NCI-H526 (cell line): ENCODE data around the gene PXK.
A peak's percentile ranks its signal among the peaks of the same experiment; 100 is the strongest.
"Not testable (repeated sequence)": the region's sequence is repeated elsewhere in the genome, so short reads cannot be mapped to it uniquely, and the experiment has no call there.

Experiments
- DNase-seq, 2 experiments: peaks; one replicate each; lab custom pipeline; 2025; lab: John Stamatoyannopoulos, UW

PXK gene

GRCh38 chr3:58332575-58333188 is at the start of gene PXK:
Gene PXK, plus strand, starts transcription at chr3:58332892. Its CDS starts 97 bp downstream, at chr3:58332989.
- peak in 1 of 2 experiments; percentile 80 for DNase-seq

- no peak for DNase-seq
Measured at GRCh38 chr3:58285334-58285733, 47.4 kb upstream of the PXK start.

- DNase-seq = no peak
Measured at GRCh38 chr3:58287354-58287753, 45.3 kb upstream of the PXK start.

GRCh38 chr3:58288011-58288728 is 44.5 kb upstream of the PXK start:
- no peak for DNase-seq

DNA sequence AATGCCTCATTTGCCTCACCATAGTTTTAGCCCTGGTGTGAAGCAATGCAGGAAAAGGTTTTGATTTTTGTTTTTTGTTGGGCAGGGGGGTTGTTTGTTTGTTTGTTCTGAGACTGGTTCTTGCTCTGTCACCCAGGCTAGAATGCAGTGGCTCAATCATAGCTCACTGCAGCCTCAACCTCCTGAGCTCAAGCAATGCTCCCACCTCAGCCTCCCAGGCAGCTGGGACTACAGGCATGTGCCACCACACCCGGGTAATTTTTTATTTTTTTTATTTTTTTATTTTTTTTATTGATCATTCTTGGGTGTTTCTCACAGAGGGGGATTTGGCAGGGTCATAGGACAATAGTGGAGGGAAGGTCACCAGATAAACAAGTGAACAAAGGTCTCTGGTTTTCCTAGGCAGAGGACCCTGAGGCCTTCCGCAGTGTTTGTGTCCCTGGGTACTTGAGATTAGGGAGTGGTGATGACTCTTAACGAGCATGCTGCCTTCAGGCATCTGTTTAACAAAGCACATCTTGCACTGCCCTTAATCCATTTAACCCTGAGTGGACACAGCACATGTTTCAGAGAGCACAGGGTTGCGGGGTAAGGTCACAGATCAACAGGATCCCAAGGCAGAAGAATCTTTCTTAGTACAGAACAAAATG is 43.6 kb upstream of the PXK start:
- not testable (repeated sequence) for DNase-seq

DNA sequence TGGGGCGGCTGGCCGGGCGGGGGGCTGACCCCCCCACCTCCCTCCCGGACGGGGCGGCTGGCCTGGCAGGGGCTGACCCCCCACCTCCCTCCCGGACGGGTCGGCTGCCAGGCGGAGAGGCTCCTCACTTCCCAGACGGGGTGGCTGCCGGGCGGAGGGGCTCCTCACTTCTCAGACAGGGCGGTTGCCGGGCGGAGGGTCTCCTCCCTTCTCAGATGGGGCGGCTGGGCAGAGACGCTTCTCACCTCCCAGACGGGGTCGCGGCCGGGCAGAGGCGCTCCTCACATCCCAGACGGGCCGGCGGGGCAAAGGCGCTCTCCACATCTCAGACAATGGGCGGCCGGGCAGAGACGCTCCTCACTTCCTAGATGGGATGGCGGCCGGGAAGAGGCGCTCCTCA is 42.2 kb upstream of the PXK start:
- DNase-seq = not testable (repeated sequence)

- no peak for DNase-seq
Measured at GRCh38 chr3:58291671-58292338, 40.9 kb upstream of the PXK start.

DNA sequence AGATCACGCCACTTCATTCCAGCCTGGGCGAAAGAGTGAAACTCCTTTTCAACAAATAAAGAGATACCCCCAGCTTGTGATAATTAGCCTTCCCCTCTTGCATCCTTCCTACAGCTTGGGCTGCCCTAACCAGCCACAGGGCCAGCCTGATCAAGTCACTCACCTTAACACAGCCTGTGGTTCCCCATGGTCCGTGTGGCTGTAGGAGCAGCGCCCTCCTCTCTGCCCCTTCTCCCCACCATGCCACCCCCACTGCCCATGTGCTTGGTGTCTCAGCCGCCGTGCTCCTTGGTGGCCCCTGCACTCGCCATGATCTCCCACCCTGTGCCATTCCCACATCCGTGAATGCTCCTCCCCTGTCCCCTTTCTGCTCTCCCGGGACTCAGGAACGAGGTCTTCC is 39.8 kb upstream of the PXK start:
- no peak for DNase-seq

DNA sequence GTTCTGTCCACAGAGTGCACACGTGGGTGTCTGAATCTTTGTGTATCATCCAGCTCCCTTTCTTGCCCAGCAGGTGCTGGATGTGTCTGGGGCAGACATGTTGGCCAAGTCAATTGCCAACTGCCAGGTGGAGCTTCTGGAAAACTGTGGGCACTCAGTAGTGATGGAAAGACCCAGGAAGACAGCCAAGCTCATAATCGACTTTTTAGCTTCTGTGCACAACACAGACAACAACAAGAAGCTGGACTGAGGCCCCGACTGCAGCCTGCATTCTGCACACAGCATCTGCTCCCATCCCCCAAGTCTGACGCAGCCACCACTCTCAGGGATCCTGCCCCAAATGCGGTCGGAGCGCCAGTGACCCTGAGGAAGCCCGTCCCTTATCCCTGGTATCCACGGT is 39.2 kb upstream of the PXK start:
- no peak for DNase-seq

GRCh38 chr3:58296269-58296668 is 36.4 kb upstream of the PXK start:
- DNase-seq = no peak

DNA sequence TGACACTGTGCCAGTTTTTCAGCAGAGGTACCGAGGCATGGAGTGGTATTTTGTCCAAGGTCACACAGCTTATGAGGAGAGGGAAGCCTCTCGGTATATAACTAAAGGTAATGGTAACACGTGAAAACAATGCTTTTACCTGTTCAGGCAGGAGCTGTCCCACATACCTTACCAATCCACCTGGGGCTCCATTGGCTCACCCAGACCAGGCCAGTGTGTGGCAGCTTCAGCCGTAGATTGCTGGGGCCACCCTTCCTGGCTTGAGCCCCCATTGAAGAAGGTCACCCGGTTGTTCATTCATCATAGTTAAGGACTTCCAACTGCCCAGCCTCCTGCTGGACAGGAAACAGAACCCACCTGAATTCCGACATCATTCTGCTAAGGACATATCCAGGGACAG is 35.8 kb upstream of the PXK start:
- no peak for DNase-seq

- DNase-seq = no peak
Measured at GRCh38 chr3:58298190-58298589, 34.5 kb upstream of the PXK start.

- no peak for DNase-seq
Measured at GRCh38 chr3:58299075-58299474, 33.6 kb upstream of the PXK start.

DNA sequence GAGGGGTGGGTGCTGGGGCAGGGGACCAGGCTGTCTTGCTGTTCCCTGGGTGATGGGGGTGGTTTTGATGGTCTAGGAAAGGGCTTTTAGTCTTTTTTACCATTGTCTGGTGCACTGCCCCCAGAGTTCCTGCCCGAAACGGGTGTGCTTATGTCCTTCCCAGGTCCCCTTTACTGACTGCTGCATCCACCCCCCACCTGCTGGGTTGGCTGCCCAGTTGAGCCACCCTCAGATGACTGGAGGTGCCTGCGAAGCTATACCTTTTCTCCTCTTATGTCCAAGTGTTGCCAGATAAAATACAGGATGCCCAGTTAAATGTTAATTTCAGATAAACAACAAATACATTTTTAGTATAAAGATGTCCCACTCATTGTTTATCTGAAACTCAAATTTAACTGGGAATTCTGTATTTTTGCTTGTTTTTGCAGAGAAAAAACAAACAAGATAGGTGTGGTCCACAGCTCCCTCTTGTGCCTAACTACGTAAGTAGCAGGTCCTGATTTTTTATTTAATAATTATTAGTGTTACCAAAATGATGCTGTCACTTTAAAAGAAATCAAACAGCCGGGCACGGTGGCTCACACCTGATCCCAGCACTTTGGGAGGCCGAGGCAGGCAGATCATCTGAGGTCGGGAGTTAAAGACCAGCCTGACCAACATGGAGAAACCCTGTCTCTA is 32.7 kb upstream of the PXK start:
- DNase-seq = no peak

- peak; percentile 79 to 95 for DNase-seq
Measured at GRCh38 chr3:58305882-58306711, 26.6 kb upstream of the PXK start, which contains the start of the genes HTD2 and RPP14. Gene HTD2, plus strand, starts transcription at chr3:58306520. Its CDS starts 11,094 bp downstream, at chr3:58317614. Gene RPP14, plus strand, starts transcription at chr3:58306245. Its CDS starts 4,085 bp downstream, at chr3:58310330.

GRCh38 chr3:58307639-58308215 is 25.0 kb upstream of the PXK start:
- DNase-seq = peak in 1 of 2 experiments; percentile 42

- no peak for DNase-seq
Measured at GRCh38 chr3:58308728-58309127, 24.0 kb upstream of the PXK start.

DNA sequence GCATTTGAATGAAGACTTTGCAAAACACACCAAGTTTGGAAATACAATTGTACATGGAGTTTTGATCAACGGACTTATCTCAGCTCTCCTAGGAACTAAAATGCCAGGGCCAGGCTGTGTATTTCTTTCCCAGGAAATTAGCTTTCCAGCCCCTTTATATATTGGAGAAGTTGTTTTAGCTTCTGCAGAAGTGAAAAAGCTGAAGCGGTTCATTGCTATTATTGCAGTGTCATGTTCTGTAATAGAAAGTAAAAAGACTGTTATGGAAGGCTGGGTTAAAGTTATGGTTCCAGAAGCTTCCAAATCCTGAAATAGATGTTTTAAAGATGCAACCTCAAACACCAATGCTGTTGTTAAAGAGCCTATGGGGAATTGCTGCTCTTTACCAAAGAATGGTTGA is 14.9 kb upstream of the PXK start:
- DNase-seq = no peak

GRCh38 chr3:58321791-58322190 is 10.9 kb upstream of the PXK start:
- DNase-seq = no peak

DNA sequence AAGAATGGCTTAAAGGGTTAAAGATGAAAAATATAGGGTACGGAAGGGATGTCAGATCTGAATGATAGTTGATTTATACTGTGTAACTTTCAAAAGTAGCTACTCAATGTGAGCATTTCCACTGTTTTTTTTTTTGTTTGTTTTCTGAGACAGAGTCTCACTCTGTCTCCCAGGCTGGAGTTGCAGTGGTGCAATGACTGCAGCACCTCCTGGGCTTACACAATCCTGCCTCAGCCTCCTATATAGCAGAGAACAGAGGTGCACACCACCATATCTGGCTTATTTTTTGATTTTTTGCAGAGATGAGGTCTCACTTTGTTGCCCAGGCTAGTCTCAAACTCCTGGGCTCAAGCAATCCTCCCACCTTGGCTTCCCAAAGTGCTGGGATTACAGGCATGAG is 9.9 kb upstream of the PXK start:
- no peak for DNase-seq
